ENCODE results near the gene CHRM2. TPM values are rescaled to one million over a fixed set of nuclear protein-coding genes. Genes with fewer than 3 reads are reported as not detected.

CHRM2 gene
- total RNA-seq, 1 experiment from 2014 or later = not detected

GRCh38 chr7:137032436-137032835 lies 164.0 kb downstream of the CHRM2 start:
- Histone ChIP-seq H3K4me1 (ENCODE audit: control insufficient read depth in 1 of 2, insufficient read depth in 2 of 2, low read length in 2 of 2) (no peaks in the 10 kb centered on the region), H4K20me1 (ENCODE audit: insufficient read depth) (no peaks in the 10 kb centered on the region; the same call in 1 of the 2 replicates), H3K27ac (ENCODE audit: low read depth, low read length) (no peak overlapping the region), H3K4me3 (replicated peaks in 1 of 2; ENCODE audit: low read depth in 1 of 2, low read length in 2 of 2) (no peak overlapping the region), H3K9me2 (ENCODE audit: insufficient read depth) (no peaks in the 10 kb centered on the region), H3K4me2 (ENCODE audit: low read length) (no peak overlapping the region), H3K27me3 (ENCODE audit: insufficient read depth, low read length) (no peaks in the 10 kb centered on the region), H3K9me3 (ENCODE audit: control insufficient read depth in 1 of 2, insufficient read depth in 1 of 2, low read depth in 1 of 2, low read length in 2 of 2) (peaks cover 3 to 9% of the 10 kb centered on the region in 2 experiments; a peak in 2 of 4 replicates), H3K9ac (ENCODE audit: low read length) (no peak overlapping the region), H2AFZ (ENCODE audit: low read depth, low read length, poor library complexity, severe bottlenecking) (no peak overlapping the region), H3K36me3 (ENCODE audit: control insufficient read depth in 1 of 2, insufficient read depth in 2 of 2, low read length in 2 of 2) (no peaks in the 10 kb centered on the region), H3K79me2 (ENCODE audit: insufficient read depth, low read length) (no peaks in the 10 kb centered on the region)
- POLR2A ChIA-PET = no interaction called here
- ATAC-seq (no peak), DNase-seq (ENCODE audit: low read depth, low spot score) (no peak)
- RAD21 ChIA-PET (ENCODE audit: low non-redundant PET in 1 of 2, low total read pairs in 2 of 2, uncharacterized antibody in 2 of 2, unreplicated experiment in 2 of 2) = no interaction called here
- intact Hi-C loops (cut with micrococcal nuclease) = no loop called here
- CTCF ChIA-PET = no interaction called here
- BruUV-seq (replicated peaks) = no TSS peak
- TF ChIP-seq TCF7L2 (IDR thresholded peaks at IDR 0.05; ENCODE audit: borderline replicate concordance, extremely low read depth, insufficient read depth, insufficient read length) = no peak

- DNase-seq (ENCODE audit: low read depth, low spot score) = no peak
- H3K9ac ChIP-seq (ENCODE audit: low read length) = no peak overlapping the region
- intact Hi-C loops (cut with micrococcal nuclease) = no loop called here
- no peak for ATAC-seq
- no peaks in the 10 kb centered on the region; the same call in 1 of the 2 replicates for H4K20me1 ChIP-seq (ENCODE audit: insufficient read depth)
- H3K9me3 ChIP-seq (ENCODE audit: control insufficient read depth in 1 of 2, insufficient read depth in 1 of 2, low read depth in 1 of 2, low read length in 2 of 2) = peaks cover 4 to 6% of the 10 kb centered on the region in 2 experiments; a peak in 2 of 4 replicates
- H3K4me2 ChIP-seq (ENCODE audit: low read length) = no peak overlapping the region
- RAD21 ChIA-PET (ENCODE audit: low non-redundant PET in 1 of 2, low total read pairs in 2 of 2, uncharacterized antibody in 2 of 2, unreplicated experiment in 2 of 2) = no interaction called here
- no peaks in the 10 kb centered on the region for H3K79me2 ChIP-seq (ENCODE audit: insufficient read depth, low read length)
- H3K27ac ChIP-seq (ENCODE audit: low read depth, low read length) = no peak overlapping the region
- TF ChIP-seq SIN3A (IDR thresholded peaks at IDR 0.05; ENCODE audit: low read depth) (no peak), ZFX (IDR thresholded peaks at IDR 0.05) (no peak), SP1 (IDR thresholded peaks at IDR 0.05; ENCODE audit: low read depth) (no peak), ELF1 (IDR thresholded peaks at IDR 0.05; ENCODE audit: borderline replicate concordance, low read depth) (no peak), RAD21 (IDR thresholded peaks at IDR 0.05; ENCODE audit: low read depth) (no peak), EZH2phosphoT487 (IDR thresholded peaks at IDR 0.05; ENCODE audit: borderline replicate concordance) (no peak), ZNF274 (IDR thresholded peaks at IDR 0.05; ENCODE audit: low read depth, low read length) (no peak), POLR2A (IDR thresholded peaks at IDR 0.05; ENCODE audit: borderline replicate concordance, extremely low read depth, insufficient read depth, insufficient read length) (no peak), POLR2AphosphoS5 (IDR thresholded peaks at IDR 0.05; ENCODE audit: low read depth, low read length) (no peak), CTCF (IDR thresholded peaks at IDR 0.05 in 2 of 3, conservative IDR thresholded peaks at IDR 0.05 in 1 of 3; ENCODE audit: borderline replicate concordance in 1 of 3, insufficient read depth in 1 of 3, low read depth in 2 of 3, low read length in 2 of 3) (no peak), EGR1 (IDR thresholded peaks at IDR 0.05; ENCODE audit: low read depth) (no peak), JUND (IDR thresholded peaks at IDR 0.05) (no peak), EZH2 (IDR thresholded peaks at IDR 0.05) (no peak), FOSL1 (IDR thresholded peaks at IDR 0.05; ENCODE audit: low read depth) (no peak), REST (IDR thresholded peaks at IDR 0.05; ENCODE audit: low read depth) (no peak)
- no peak overlapping the region for H2AFZ ChIP-seq (ENCODE audit: low read depth, low read length, poor library complexity, severe bottlenecking)
- no peaks in the 10 kb centered on the region for H3K9me2 ChIP-seq (ENCODE audit: insufficient read depth)
- no peak overlapping the region for H3K4me3 ChIP-seq (replicated peaks in 1 of 2; ENCODE audit: low read depth in 1 of 2, low read length in 2 of 2)
- CTCF ChIA-PET = no interaction called here
- no TSS peak for BruUV-seq (replicated peaks)
- POLR2A ChIA-PET = no interaction called here
- no peaks in the 10 kb centered on the region for H3K4me1 ChIP-seq (ENCODE audit: control insufficient read depth in 1 of 2, insufficient read depth in 2 of 2, low read length in 2 of 2)
- no peaks in the 10 kb centered on the region for H3K27me3 ChIP-seq (ENCODE audit: insufficient read depth, low read length)
- no peaks in the 10 kb centered on the region for H3K36me3 ChIP-seq (ENCODE audit: control insufficient read depth in 1 of 2, insufficient read depth in 2 of 2, low read length in 2 of 2)
Measured at GRCh38 chr7:137036768-137037167, 168.3 kb downstream of the CHRM2 start.
